ENCODE measurements around the gene TBC1D19.
A peak's percentile ranks its signal among the peaks of the same experiment; 100 is the strongest.

Gene TBC1D19

GRCh38 chr4:26741491-26741871 is 157.6 kb downstream of the TBC1D19 start:
- DNase-seq, result no peak

GRCh38 chr4:26746802-26747213 is 162.9 kb downstream of the TBC1D19 start:
- DNase-seq, result no peak

- DNase-seq, result no peak
Measured at GRCh38 chr4:26748811-26749210, 164.9 kb downstream of the TBC1D19 start.

GRCh38 chr4:26749867-26750266 is 166.0 kb downstream of the TBC1D19 start:
- DNase-seq, result no peak

GRCh38 chr4:26751004-26751403 is 167.1 kb downstream of the TBC1D19 start:
- DNase-seq, result no peak

GRCh38 chr4:26751838-26752237 is 168.0 kb downstream of the TBC1D19 start:
- no peak for DNase-seq

DNA sequence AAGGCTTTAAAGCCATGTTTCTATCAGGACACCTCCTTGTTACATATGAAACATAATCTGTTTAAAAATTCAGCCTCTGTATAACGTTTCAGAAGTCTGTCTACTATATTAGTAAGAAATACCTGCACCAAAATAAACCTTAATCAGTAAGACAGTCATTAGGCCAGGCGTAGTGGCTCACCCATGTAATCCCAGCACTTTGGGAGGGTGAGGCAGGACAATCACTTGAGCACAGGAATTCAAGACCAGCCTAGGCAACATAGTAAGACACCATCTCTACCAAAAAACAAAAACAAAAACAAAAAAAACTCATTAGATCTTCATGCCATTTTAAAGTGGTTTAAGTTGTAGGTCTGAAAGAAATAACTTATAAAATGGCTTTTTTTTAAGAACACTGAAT is 169.3 kb downstream of the TBC1D19 start:
- DNase-seq, result no peak

- DNase-seq, result no peak
Measured at GRCh38 chr4:26753617-26754016, 169.7 kb downstream of the TBC1D19 start.

DNA sequence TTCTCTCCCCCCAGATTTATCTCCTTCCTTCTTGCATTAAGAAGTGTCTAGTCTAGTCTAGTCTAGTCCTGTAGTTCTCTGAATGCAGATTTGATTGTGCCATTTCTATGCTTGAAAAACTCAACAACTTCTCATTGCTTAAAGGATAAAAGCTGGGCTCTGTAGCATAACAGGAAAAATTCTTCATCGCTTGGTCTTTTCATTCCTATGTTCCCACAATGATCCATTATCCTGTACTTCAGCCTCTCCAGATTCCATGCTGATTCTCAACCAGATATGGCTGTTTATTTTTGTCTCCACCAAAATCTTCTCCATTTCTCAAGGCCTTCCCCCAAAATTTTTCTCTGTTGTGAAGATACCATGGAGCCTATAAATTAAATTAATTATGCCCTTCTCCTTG is 173.9 kb downstream of the TBC1D19 start:
- DNase-seq, result no peak

DNA sequence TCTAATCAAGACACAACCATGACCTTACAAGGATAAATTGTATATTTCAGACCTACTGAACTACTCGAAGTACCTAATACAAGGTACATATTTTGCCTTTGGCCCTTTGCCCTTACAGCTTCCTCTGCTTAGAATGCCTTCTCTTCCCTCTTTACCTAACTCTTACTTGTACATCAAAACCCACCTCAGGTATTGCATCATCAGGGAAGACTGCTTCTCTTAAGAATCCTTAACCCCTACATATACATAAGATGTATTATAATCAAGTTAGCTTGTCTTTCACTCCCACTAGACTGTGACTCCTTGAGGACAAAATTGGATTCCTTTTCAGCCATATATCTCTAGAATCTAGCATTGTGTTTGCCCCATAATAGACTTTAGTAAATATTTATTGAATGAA is 175.0 kb downstream of the TBC1D19 start:
- DNase-seq, result no peak

DNA sequence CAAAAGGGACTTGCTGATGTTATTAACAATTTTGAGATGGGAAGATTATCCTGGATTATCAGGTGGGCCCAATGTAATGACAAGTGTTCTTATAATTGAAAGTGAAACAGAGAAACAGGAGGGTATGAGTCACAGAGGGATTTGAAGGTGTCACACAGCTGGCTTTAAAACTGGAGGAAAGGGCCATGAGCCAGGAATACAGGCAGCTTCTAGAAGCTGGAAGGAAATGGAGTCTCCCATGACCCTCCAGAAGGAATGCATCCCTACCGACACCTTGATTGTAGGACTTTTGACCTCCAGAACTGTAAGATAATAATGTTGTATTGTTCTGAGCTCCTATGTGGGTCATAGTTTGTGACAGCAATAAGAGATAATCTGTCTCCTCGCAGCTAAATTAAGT is 178.8 kb downstream of the TBC1D19 start:
- no peak for DNase-seq

DNA sequence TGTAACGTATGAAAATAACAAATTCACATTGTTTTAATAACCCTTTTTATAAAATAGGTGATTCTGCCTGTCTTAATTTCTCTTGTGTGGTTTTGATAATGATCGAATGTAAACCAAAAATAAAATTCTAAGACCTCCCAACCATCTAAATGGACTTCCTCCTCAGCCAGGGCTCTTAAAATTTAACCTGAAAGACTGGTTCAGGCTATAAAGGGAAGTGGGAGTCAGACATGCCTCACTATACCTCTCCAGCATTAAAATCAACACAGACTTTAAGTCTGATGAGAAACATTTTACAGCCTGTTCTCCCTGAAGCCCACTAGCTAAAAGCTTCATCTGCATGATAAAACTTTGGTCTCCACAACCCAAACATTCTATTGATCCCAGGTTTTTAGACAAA is 179.2 kb downstream of the TBC1D19 start:
- DNase-seq, result no peak

DNA sequence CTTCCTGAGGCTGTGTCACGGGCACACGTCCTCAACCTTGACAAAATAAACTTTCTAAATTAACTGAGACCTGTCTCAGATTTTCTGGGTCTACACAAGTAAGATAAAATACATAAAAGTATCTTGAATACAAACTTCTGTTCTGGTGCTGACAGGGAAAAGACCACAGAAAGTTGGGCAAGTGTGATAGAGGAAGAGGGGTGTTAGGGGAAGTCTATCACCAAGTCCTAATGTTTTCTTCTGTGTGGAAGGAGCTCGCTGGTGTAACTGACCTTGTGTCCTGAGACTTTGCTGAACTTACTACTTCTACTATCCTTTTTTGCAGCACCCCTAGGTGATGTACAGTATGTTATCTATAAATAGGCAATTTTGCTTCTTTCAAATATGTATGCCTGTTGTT is 179.8 kb downstream of the TBC1D19 start:
- no peak for DNase-seq

DNA sequence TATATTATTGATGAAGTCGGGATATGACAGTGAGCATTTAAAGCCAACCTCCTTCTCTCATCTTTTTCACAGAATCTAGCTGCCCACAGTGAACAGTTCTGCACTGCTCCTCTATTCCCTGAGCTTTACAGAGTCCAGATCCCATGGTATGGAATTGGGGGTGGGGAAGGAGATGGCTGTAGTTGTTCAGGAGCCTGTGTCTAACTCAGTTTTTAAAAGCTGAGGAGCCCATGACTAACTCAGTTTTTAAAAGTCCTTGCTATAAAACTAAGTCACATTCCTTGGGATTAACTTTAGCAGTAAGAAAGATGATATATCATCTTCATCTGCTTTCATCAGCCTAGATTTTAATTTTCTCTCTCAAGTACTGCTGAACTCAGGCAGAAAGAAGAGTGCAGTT is 180.3 kb downstream of the TBC1D19 start:
- no peak for DNase-seq

- DNase-seq, result no peak
Measured at GRCh38 chr4:26765515-26765914, 181.6 kb downstream of the TBC1D19 start.

DNA sequence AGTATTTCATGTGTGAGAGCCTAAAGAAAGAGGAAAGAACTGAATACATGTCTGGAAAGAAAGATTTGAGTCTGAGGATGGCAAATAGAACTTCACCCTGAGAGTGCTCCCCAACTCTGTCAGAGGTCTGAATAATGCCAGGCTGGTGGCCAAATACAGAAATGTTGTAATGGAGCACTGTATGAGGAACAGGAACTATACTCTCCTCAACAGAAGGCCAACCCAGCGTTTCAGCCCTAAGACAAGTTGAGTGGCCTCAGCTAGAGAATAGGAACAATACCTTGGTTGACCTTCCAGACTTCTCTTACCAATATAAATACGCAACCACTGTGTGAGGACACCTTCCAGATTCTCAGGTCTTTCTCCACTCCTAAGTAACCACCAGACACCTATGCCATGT is 182.3 kb downstream of the TBC1D19 start:
- peak; percentile 10 for DNase-seq

GRCh38 chr4:26772096-26772873 is 188.4 kb downstream of the TBC1D19 start:
- DNase-seq, result no peak

- no peak for DNase-seq
Measured at GRCh38 chr4:26779224-26779623, 195.3 kb downstream of the TBC1D19 start.

- DNase-seq, result no peak
Measured at GRCh38 chr4:26779674-26780073, 195.8 kb downstream of the TBC1D19 start.

DNA sequence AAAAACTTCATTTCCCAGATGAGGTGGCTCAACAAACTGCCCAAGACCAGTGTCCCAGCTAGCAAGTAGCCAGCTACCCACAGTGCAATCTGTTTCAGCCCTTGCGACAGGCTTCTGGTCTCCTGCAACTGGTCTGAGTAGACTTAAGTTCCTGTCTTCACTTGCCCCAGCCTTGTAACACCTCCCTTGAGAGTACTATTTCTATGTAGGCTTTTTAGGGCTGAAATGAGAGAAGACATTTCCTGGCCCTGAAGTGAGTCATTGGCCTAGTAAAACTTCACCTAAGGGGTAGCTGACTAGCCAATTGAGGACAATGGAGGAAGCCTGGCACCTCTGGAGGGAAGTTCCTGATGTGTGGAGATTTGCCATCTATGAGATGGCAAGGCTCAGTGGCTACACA is 196.7 kb downstream of the TBC1D19 start:
- no peak for DNase-seq

DNA sequence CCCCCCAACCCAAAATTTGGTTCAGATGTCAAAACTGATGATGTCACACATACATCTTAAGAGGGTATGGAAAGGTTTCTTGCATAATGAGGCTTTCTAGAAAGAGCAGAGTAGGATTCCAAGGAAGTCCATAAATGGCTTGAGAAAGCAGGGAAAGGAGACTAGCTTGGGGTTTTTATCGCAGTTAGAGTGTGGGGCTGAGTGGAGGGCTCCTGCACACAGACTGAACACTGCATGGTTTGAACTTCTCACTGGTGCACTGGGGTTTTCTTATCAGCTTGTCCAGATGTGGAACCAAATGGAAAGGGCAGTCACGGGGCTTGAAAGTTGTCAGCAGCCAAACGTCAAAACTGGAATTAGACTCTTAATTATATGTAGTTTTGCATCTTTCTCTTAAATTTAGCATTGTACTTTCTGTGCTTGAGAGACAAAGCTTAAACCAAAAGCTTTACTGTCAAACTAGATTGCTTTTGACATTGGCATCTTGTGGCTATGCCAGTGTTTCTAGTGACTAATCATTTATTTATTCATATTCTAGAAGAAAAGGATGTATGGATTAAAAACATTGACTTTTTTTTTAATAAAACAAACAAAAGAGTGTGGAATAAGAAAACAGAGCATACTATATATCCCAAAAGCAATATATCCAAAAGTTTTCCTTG is 198.4 kb downstream of the TBC1D19 start:
- no peak for DNase-seq

- DNase-seq, result no peak
Measured at GRCh38 chr4:26782830-26783202, 198.9 kb downstream of the TBC1D19 start.

GRCh38 chr4:26784207-26784865 is 200.5 kb downstream of the TBC1D19 start:
- no peak for DNase-seq

- no peak for DNase-seq
Measured at GRCh38 chr4:26785312-26785711, 201.4 kb downstream of the TBC1D19 start.
